Stimulated activated CD8-positive, alpha-beta memory T cell treated with anti-CD3 and anti-CD28 coated beads, Interleukin-7, amount 100 ng/mL, for 1 hour (primary cell): Measurements from ENCODE around the gene PPP1R14C.
"Not testable (repeated sequence)": the region's sequence is repeated elsewhere in the genome, so short reads cannot be mapped to it uniquely, and the experiment has no call there.

Experiments
- DNase-seq, 2 donors: peaks; one replicate each; pipeline ENCODE4 v3.0.0-alpha.2; 2020; ENCODE audit warnings: low read depth in 2 of 2

Gene PPP1R14C

DNA sequence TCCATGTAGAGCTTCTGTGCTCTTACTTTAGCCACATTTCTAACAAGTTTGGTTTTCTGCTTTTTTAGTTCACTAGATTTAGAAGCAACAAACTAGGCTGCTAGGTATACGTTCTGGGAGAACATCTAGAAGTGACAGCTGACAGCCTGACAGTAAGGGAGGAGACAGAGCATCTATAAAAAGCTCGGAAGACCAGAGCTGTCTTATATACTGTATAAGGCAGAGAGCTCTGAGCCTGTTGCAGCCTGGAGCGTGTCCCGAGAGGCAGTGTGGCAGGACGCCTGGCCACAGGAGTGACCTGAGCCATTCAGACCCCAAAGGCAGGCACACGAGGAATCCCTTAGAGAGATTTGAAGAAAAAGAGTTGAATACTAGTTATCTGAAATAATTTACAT, 24.6 kb downstream of the PPP1R14C start:
- no peak for DNase-seq

DNA sequence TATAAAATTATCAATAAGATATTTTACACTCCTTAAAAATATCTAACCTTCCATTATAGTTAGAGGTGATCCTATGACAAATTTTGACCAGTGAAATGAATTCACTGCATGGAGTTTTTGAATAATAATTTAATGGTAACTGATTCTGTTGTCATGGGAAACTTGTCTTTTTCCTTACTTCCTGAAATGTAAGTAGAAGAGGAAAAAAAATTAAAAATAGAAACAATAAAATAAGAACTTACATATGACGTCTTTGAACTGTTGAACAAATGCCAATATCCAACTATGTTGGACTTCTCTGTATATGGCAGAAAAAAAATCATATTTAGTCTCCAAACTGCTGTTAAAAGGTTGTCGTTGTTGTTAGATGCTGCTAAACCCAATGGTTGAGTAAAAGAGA, 26.3 kb downstream of the PPP1R14C start:
- DNase-seq: no peak

DNA sequence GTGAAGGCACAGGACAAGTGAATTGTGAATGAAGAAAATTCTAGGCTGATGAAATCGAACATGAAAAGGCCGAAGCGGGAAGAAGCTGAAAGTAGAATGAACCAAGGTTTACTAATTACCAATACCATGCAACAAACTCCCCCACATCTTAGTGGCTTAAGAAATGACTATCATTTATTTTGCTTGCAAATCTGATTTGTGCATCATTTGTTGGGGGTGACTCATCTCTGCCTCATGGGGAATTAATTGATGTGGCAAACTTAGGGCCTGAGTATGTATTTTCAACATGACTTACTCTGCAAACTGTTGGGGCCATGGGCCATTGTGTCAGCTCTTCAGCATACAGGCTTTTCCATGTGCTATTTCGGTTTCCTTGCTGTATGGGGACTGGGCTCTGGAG, 26.8 kb downstream of the PPP1R14C start:
- DNase-seq: no peak

DNA sequence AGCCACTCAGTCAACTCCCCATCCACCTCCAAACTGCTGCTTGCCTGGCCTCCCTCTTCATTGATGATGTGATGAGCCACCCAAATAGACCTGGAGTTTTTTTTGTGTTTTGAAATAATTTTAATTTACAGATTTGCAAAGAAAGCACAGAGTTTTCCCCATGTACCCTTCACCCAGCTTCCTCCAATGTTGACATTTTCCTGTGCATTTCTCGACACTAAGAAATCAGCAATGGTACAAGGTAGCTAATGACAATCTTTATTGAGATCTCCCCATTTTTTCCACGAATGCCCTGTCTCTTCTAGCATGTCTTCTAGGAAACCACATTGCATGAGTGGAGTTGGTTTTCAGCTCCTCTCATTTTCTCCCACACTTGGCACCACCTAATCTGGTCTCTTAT, 30.1 kb downstream of the PPP1R14C start:
- DNase-seq: no peak

DNA sequence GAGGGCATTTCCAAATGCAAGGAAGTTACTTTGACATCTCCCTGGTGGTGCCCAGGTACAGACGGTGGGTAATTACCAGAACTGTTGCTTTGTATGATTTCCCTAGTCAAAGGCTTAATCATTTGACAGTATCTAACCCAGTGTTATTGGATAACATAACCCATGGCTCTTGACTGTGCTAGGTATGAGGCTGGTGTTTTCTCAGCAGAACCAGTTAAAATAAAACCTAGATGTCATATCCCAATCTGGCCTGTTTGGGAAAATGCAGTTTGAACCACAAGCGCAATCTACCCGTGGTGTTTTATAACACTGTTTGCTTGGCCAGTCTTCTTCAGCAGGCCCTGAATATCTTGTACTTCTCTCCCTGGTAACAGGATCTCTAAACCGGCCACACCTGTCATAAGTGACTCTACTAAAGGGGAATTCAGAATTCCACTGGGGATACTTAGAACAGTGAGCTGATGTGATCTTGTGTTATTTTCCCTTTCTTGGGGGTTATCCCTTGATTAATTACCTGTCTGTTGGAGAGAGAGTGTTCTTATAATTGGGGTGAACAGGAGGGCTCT, 32.8 kb downstream of the PPP1R14C start:
- no peak for DNase-seq

DNA sequence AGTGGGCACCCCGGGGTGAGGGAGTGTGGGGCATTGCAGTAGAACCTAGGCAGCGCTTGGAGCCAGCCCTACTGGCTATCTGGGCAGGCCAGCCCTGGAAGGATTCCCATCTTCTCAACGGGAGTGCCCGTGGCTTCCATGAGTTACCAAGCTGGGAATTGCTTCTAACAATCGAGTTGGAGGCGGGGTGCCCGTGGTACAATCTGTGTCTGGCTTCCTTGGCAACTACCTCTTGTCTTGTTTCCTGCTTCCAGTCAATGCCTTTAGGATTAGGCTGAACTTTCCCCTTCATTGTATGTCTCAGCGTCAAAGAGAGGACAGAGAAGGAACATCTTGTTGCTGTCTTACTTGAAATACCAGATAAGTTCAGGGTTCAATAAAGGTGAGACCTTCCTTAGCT, 33.3 kb downstream of the PPP1R14C start:
- no peak for DNase-seq

- DNase-seq: no peak
These were observed 33.8 kb downstream of the PPP1R14C start for GRCh38 chr6:150176659-150177058.

DNA sequence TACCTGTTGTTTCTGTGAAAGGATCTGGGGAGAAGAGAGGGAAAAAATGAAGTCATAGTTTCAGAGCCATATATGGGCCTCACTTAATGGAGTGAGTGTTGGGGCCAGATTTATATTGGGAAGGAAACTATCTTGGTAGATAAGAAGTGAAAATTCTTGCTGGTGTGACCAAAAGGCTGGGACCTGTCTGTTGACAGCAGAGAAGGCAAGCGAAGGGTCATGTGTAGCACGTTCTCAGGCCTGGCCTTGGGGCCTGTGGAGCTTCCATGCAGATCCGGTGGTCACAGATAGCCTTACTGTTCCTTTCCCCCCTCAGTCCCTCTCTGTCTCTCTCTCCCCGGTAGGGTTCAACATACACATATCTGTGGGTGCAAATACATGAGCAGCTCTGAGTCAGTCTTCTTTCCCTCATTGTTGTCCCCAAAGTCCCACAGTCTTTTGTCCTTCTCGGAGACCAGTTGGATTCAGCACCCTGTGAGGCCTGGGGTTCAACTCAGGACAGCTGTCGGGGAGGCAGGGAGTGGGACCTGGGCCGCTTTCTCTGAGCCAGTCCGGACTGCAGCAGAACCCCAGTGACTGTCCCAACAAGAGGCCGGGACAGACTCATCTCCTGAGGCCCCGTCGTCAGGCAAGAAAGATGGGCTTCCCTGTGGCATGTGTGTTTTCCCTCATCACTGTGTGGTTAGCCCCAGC, 34.6 kb downstream of the PPP1R14C start:
- no peak for DNase-seq

- no peak for DNase-seq
These were observed 35.2 kb downstream of the PPP1R14C start for GRCh38 chr6:150177952-150178520.

DNA sequence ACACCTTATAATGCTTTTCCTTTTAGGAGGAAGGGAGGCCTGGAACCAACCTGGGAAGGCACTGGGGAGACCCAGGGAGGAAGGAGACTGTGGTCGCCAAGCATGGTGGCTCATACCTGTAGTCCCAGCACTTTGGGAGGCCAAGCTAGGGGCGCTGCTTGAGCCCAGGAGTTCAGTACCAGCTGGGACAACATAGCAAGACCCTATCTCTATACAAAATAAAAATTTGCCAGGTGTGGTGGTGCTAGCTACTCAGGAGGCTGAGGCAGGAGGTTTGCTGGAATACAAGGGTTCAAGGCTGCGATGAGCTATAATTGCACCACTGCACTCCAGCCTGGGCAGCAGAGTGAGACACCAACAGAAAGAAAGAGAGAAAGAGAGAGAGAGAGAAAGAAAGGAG, 36.2 kb downstream of the PPP1R14C start:
- DNase-seq: no peak

- not testable (repeated sequence) for DNase-seq
These were observed 37.1 kb downstream of the PPP1R14C start for GRCh38 chr6:150179907-150180424.

GRCh38 chr6:150180517-150180916, 37.7 kb downstream of the PPP1R14C start:
- no peak for DNase-seq

DNA sequence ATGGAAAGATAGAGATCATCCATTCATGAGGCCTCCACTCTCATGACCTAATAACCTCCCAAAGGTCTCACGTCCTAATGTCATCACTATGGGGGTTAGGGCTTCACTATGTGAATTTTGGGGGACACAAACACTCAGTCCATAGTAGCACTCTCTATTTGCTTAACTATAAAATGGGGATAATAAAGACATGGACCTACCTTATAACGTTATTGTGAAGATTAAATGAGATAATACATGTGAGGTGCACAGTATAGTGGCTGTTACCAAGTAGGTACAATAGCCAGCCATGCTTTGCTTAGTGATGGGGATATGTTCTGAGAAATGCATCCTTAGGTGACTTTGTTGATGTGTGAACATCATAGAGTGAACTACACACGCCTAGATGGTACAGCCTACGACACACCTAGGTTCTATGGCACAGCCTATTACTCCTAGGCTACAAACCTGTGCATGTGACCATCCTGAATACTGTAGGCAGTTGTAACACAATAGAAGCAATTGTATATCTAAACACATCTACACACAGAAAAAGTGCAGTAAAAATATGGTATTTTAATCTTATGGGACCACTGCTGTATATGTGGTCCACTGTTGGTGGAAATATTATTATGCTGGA, 39.7 kb downstream of the PPP1R14C start:
- no peak for DNase-seq

GRCh38 chr6:150183105-150183504, 40.3 kb downstream of the PPP1R14C start:
- no peak for DNase-seq

GRCh38 chr6:150183966-150184365, 41.1 kb downstream of the PPP1R14C start:
- DNase-seq: no peak

DNA sequence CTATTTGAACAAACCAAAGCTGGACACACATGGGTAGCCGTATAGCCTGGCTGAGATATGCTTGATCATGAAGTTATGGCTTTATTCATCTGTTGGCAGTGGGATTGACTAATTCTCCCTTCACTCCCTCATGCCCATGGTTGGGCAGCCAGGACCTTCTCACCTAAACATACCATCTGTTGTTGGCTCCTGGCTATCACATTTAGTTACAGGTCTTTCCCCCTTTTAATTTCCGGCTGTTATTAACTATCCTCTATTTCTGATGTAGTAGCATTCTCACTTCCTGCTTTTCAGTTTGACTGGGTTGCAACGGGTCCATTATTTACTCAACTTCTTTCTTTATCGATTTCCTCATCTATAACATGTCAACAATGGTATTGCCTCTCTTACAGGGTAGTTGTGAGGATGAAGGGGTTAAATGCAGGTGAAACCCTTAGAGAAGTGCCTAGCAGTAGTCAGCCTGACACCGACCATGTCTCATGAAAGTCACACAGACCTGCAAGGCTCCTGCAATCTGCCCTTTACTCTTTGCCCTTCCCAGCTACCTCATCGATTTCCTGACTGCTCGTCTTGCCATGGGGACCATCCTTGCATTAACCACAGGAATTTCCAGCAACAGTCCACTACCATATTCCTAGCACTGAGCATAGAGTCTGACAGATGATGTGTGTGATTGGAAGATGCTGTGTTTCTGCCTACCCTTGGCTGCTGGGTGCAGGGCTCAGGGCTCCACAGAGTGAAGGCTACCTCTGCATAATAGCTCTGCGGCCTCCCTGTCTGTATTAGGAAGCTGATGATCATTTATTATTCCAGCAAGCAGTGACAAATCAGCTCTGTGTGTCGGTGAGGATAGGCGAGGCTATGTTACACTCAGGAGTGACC, 42.2 kb downstream of the PPP1R14C start:
- no peak for DNase-seq

DNA sequence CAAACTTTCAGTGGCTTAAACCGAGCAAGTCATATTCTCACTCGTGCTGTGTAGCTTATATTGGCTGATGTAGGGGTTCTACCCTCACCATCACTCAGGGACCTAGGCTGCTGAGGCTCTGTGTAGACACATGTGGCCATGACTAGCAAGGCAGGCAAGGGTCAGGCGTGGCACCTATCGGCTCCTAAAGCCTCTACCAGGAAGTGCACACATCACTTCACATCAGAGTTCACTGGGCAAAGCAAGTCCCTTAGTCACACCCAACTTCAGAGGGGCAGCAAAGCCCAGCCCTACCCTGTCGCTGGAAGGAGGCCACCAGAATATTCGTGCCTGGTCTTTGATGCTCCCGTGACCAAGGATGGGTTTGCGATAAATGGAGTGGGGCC, 42.9 kb downstream of the PPP1R14C start:
- DNase-seq: no peak

DNA sequence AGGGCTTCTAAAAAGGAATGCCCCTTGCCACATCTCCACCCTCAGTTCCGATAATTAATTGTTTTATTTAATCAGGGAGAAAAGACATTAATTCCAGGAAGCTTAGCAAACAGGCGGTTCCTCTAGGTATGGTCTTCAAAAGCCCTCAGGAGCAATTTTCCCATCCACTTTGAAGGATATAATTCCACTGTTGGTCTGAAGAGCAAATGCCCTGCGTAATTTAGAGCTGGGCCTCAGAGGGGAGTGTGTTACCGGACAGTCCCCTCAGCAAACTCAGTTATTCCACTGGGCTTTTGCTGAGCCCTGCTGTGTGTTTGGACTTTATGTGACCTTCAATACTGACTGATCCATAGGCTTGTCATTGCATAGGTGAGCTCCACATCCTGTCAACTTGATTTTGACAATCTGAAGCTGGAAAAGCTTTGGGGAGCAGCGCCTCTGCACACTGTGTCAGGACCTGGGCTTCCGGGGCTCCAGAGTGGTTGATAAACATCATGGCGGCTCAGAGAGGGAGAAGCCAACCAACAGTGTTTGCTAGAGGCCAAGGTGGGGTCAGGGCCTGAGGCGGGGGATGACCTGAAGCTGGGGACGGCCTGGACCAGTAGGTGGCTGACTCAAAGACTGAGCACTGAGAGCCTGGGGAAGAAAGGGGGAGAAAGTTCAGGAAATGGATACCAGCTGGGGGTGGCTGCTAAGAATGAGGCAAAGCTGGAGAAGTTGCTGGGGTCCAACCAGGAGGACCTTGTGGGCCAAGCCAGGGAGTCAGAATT, 43.5 kb downstream of the PPP1R14C start:
- DNase-seq: no peak

- DNase-seq: not testable (repeated sequence)
These were observed 44.6 kb downstream of the PPP1R14C start for GRCh38 chr6:150187433-150187832.

GRCh38 chr6:150189122-150189521, 46.3 kb downstream of the PPP1R14C start:
- DNase-seq: no peak

DNA sequence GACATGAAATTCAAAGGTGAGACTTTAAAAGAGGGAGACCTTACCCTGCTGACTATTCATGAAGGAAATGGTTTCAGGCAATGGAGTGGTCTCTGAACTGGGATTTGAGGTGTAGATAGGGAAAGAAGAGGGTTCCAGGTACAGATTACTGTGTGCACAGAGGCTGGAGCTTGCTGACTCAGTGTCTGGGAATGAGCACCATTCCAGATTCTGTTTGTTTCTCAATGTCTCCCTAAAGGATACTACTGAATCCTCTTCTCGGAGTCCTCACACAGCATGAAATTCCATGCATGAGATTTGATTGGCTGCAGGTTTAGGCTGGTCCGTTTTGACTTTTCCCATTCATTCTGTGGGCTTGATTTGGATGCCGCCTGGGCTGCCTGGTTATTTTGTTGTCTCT, 49.0 kb downstream of the PPP1R14C start:
- no peak for DNase-seq
